A549 (cell line): ENCODE results near the gene EFCAB8.

ENCODE experiments used
- CEBPB ChIP-seq, 2 experiments: fragments of >200 bp in 1 of 2; sonication (Bioruptor Twin) in 1 of 2; formaldehyde crosslinking in 1 of 2; IDR thresholded peaks; 2 replicates each; pipeline ENCODE4 v1.6.1; 2012 to 2016
- CTCF ChIP-seq: fragments of >200 bp; sonication (Bioruptor Twin); formaldehyde crosslinking; IDR thresholded peaks from 3 replicates; pipeline ENCODE4 v1.5.1; 2016
- HMGXB4 ChIP-seq: fragments of 250-450 bp; sonication (Bioruptor Pico); IDR thresholded peaks from 2 replicates; pipeline ENCODE4 v1.5.0; 2021; ENCODE audit warnings: mild to moderate bottlenecking, moderate library complexity, borderline replicate concordance
- MAX ChIP-seq: IDR thresholded peaks from 2 replicates; pipeline ENCODE4 v1.6.1; 2012
- PHF8 ChIP-seq: fragments of 200-600 bp; sonication (generic); IDR thresholded peaks from 2 replicates; pipeline ENCODE4 v1.6.1; 2016; ENCODE audit warnings: low read depth, mild to moderate bottlenecking, antibody characterized with exemption, moderate library complexity, borderline replicate concordance
- POLR2A ChIP-seq: IDR thresholded peaks from 2 replicates; pipeline ENCODE4 v1.6.1; 2012; ENCODE audit warnings: mild to moderate bottlenecking, low read length
- RFX5 ChIP-seq: fragments of 450-650 bp; IDR thresholded peaks from 2 replicates; pipeline ENCODE4 v1.7.1; 2014; ENCODE audit warnings: antibody characterized with exemption, mild to moderate bottlenecking, moderate library complexity

GRCh38 chr20:33005908-33006775, 147.4 kb downstream of the EFCAB8 start:
- TF ChIP-seq RFX5 (no peak), CTCF (no peak), HMGXB4 (no peak), CEBPB (IDR thresholded peaks at IDR 0.05) (no peak), PHF8 (no peak), POLR2A (no peak), MAX (no peak)
